CD4-positive, alpha-beta T cell (primary cell): ENCODE measurements around the gene CAPRIN2. TPM values are rescaled to one million over a fixed set of nuclear protein-coding genes. Genes with fewer than 3 reads are reported as not detected.

ENCODE experiments used
- ATAC-seq: fragments of 200-7000 bp; cut with Tn5 transposase; one replicate; pipeline ENCODE4 v1.10.0; 2022; ENCODE audit warnings: mild to moderate bottlenecking; ENCODE audit not compliant: poor library complexity
- CTCF ChIA-PET: fragments of 350-600 bp; sonication (Branson Sonifier 250); formaldehyde crosslinking; loops from one replicate; lab custom pipeline; 2021; ENCODE audit warnings: antibody characterized with exemption, inconsistent platforms; lab: Charles Lee
- POLR2A ChIA-PET: fragments of 350-600 bp; sonication (Branson Sonifier 250); formaldehyde crosslinking; loops from one replicate; lab custom pipeline; 2021; ENCODE audit warnings: antibody characterized with exemption, inconsistent platforms; lab: Charles Lee
- DNase-seq, 14 experiments: peaks; one replicate each; pipeline ENCODE4 v3.0.0-alpha.2; 2013 to 2020; ENCODE audit warnings: mixed read lengths in 2 of 14
- H3K27ac ChIP-seq, 2 donors: one replicate each; pipeline versions ENCODE4 v1.5.1 to v1.7.0; 2013; ENCODE audit warnings: low read length in 2 of 2, low read depth in 1 of 2, mild to moderate bottlenecking in 1 of 2
- H3K27me3 ChIP-seq, 2 experiments: 1 replicate in 1 of 2; 2 replicates in 1 of 2; pipeline versions ENCODE4 v1.6.1 to v1.7.0; 2013; ENCODE audit warnings: low read length in 2 of 2, control low read depth in 1 of 2, mild to moderate bottlenecking in 1 of 2, moderate library complexity in 1 of 2; ENCODE audit not compliant: insufficient read depth in 2 of 2, control insufficient read depth in 1 of 2
- H3K36me3 ChIP-seq: one replicate; pipeline ENCODE4 v1.6.1; 2013; ENCODE audit warnings: low read length, control low read depth; ENCODE audit not compliant: insufficient read depth
- H3K4me1 ChIP-seq: one replicate; pipeline ENCODE4 v1.6.1; 2013; ENCODE audit warnings: low read length, control low read depth; ENCODE audit not compliant: insufficient read depth
- H3K4me3 ChIP-seq: one replicate; pipeline ENCODE4 v1.5.1; 2013; ENCODE audit warnings: mild to moderate bottlenecking, low read length, moderate library complexity
- H3K9me3 ChIP-seq, 2 experiments: 1 replicate in 1 of 2; 2 replicates in 1 of 2; pipeline versions ENCODE4 v1.6.1 to v1.7.0; 2013; ENCODE audit warnings: low read length in 2 of 2, mild to moderate bottlenecking in 2 of 2, control low read depth in 1 of 2, moderate library complexity in 1 of 2; ENCODE audit not compliant: control insufficient read depth in 1 of 2, insufficient read depth in 1 of 2
- H3K27ac Mint-ChIP-seq: one replicate; pipeline ENCODE4 v1.8.0; 2020; ENCODE audit warnings: mixed read lengths
- H3K27me3 Mint-ChIP-seq: one replicate; pipeline ENCODE4 v1.8.0; 2021; ENCODE audit warnings: mixed read lengths
- H3K36me3 Mint-ChIP-seq: one replicate; pipeline ENCODE4 v1.8.0; 2021; ENCODE audit warnings: low read depth, mixed read lengths
- H3K4me1 Mint-ChIP-seq: one replicate; pipeline ENCODE4 v1.8.0; 2021; ENCODE audit warnings: low read depth, mixed read lengths
- H3K4me3 Mint-ChIP-seq: one replicate; pipeline ENCODE4 v1.8.0; 2020; ENCODE audit warnings: mild to moderate bottlenecking, mixed read lengths
- H3K9me3 Mint-ChIP-seq: one replicate; pipeline ENCODE4 v1.8.0; 2020; ENCODE audit warnings: mixed read lengths
- CTCF ChIP-seq: fragments of 200-600 bp; IDR thresholded peaks from one replicate; pipeline ENCODE4 v1.8.0; 2022; ENCODE audit warnings: antibody characterized with exemption, mild to moderate bottlenecking
- intact Hi-C, 2 experiments: fragments of 100-400 bp; cut with DNase I in 1 of 2; cut with micrococcal nuclease in 1 of 2; formaldehyde crosslinking; loops; one replicate each; pipeline versions ENCODE4 v1.15.1 to v1.9.0; 2023 to 2025; cut with DNase I, micrococcal nuclease
- total RNA-seq, 174 experiments: library from RNA in 2 of 174; stranded (reverse) in 2 of 174; gene quantifications; one replicate each; pipeline ENCODE4 v1.2.3 and lab custom pipeline; 2021 to 2026

Gene CAPRIN2
- total RNA-seq, 2 experiments from 2014 or later: 21.2 to 24.6 TPM

- ChIA-PET POLR2A (no interaction called here), CTCF (interaction anchor here (0.5 kb wide), 1 partner anchor 18 kb away, joined by 5 read pairs; no protein-coding TSS in a partner anchor)
- no peak for ATAC-seq
Measured at GRCh38 chr12:30788754-30789153, 34.0 kb upstream of the CAPRIN2 start.

GRCh38 chr12:30785630-30786029 is 30.9 kb upstream of the CAPRIN2 start:
- Mint-ChIP-seq H3K9me3 (no peaks in the 10 kb centered on the region), H3K4me3 (no peak overlapping the region), H3K27me3 (peaks cover 28% of the 10 kb centered on the region), H3K36me3 (no peaks in the 10 kb centered on the region), H3K27ac (no peak overlapping the region), H3K4me1 (no peaks in the 10 kb centered on the region)
- Histone ChIP-seq H3K9me3 (no peaks in the 10 kb centered on the region), H3K4me3 (no peak overlapping the region), H3K27ac (no peak overlapping the region), H3K27me3 (peaks cover 0 to 10% of the 10 kb centered on the region in 2 experiments), H3K4me1 (no peaks in the 10 kb centered on the region), H3K36me3 (no peaks in the 10 kb centered on the region)
- intact Hi-C loops: no loop called here
- POLR2A ChIA-PET: no interaction called here
- TF ChIP-seq CTCF: no peak
- no peak for ATAC-seq
- no peak for DNase-seq
- CTCF ChIA-PET: no interaction called here

More at GRCh38 chr12:30788754-30789153, 34.0 kb upstream of the CAPRIN2 start:
- intact Hi-C loops: no loop called here
- no peak overlapping the region for H3K27ac Mint-ChIP-seq
- Histone ChIP-seq H3K27ac (no peak overlapping the region), H3K36me3 (no peaks in the 10 kb centered on the region), H3K9me3 (no peaks in the 10 kb centered on the region), H3K27me3 (peaks cover 0 to 10% of the 10 kb centered on the region in 2 experiments), H3K4me3 (no peak overlapping the region), H3K4me1 (no peaks in the 10 kb centered on the region)
- no peak for DNase-seq
- TF ChIP-seq CTCF: no peak
- no peak overlapping the region for H3K4me3 Mint-ChIP-seq
- no peaks in the 10 kb centered on the region for H3K36me3 Mint-ChIP-seq
- no peaks in the 10 kb centered on the region for H3K4me1 Mint-ChIP-seq
- peaks cover 20% of the 10 kb centered on the region for H3K27me3 Mint-ChIP-seq
- H3K9me3 Mint-ChIP-seq: no peaks in the 10 kb centered on the region

GRCh38 chr12:30784508-30784907 is 29.8 kb upstream of the CAPRIN2 start:
- Mint-ChIP-seq H3K4me1 (no peaks in the 10 kb centered on the region), H3K27me3 (peaks cover 28% of the 10 kb centered on the region), H3K9me3 (no peaks in the 10 kb centered on the region), H3K27ac (no peak overlapping the region), H3K4me3 (no peak overlapping the region), H3K36me3 (no peaks in the 10 kb centered on the region)
- Histone ChIP-seq H3K4me3 (no peak overlapping the region), H3K27ac (no peak overlapping the region), H3K4me1 (no peaks in the 10 kb centered on the region), H3K36me3 (no peaks in the 10 kb centered on the region), H3K27me3 (peaks cover 2 to 10% of the 10 kb centered on the region in 2 experiments), H3K9me3 (no peaks in the 10 kb centered on the region)
- POLR2A ChIA-PET: no interaction called here
- intact Hi-C loops: no loop called here
- CTCF ChIA-PET: no interaction called here
- TF ChIP-seq CTCF: no peak
- DNase-seq (no peak), ATAC-seq (no peak)
